ENCODE measurements around the gene SMOC2.

DNA sequence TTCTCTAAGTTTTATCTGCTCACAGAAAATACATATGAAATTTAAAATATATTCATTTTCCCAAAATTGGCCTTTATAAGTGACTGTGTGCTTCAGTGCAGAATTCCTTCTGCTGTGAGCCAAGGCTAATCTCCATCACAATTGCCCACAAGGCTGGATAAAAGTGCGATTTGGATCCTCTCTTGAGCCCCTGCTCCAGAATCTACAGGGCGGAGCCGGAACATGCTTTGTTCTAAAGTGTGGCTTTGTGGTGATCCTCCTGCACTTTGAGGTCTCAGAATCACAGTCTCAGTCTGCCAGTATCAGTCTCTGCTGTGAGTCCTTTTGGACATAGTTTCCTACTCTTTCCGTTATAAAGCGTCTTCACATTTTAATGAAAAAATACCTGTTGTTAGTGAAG is 28.9 kb downstream of the SMOC2 start:
- TF ChIP-seq, protein P1, sequence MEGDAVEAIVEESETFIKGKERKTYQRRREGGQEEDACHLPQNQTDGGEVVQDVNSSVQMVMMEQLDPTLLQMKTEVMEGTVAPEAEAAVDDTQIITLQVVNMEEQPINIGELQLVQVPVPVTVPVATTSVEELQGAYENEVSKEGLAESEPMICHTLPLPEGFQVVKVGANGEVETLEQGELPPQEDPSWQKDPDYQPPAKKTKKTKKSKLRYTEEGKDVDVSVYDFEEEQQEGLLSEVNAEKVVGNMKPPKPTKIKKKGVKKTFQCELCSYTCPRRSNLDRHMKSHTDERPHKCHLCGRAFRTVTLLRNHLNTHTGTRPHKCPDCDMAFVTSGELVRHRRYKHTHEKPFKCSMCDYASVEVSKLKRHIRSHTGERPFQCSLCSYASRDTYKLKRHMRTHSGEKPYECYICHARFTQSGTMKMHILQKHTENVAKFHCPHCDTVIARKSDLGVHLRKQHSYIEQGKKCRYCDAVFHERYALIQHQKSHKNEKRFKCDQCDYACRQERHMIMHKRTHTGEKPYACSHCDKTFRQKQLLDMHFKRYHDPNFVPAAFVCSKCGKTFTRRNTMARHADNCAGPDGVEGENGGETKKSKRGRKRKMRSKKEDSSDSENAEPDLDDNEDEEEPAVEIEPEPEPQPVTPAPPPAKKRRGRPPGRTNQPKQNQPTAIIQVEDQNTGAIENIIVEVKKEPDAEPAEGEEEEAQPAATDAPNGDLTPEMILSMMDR (IDR thresholded peaks at IDR 0.05; ENCODE audit: low read depth, low read length): no peak
- TF ChIP-seq EZH2phosphoT487 (IDR thresholded peaks at IDR 0.05; ENCODE audit: low read depth): no peak

All from OCI-LY3 (cell line).